Measurements from ENCODE around the gene CSNK2B. TPM values are rescaled to one million over a fixed set of nuclear protein-coding genes. Genes with fewer than 3 reads are reported as not detected.

Gene CSNK2B
- total RNA-seq, 4 donors from 2014 or later = 132 to 188 (median 153) TPM

DNA sequence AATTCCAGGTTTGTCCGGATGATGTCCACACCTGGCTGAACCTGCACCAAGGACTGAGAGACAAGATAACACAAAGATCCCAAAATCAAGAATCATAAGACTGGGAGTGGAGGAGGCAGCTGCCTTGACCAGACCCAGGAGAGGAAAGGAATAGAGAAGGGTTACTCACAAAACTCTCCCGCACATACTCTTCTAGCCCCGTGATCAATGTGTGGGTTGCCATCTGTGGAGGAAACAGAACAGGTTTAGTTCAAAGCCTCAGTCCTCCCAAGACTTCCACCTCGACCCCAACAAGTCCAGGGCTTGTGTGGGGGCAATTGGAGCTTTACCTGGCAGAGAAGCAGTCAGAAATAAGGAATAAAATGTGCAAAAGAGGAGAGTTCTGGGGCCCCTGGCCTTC lies 24.5 kb upstream of the CSNK2B start:
- Histone ChIP-seq H3K36me3 (peaks cover 97 to 100% (median 100%) of the 10 kb centered on the region in 4 donors), H3K27me3 (no peaks in the 10 kb centered on the region), H3K9me3 (no peaks in the 10 kb centered on the region), H3K4me1 (no peaks in the 10 kb centered on the region), H3K27ac (replicated peaks in 1 of 4) (no peak overlapping the region), H3K4me3 (no peak overlapping the region)
- no peak for DNase-seq (ENCODE audit: extremely low spot score)
- 81% methylated on average over 4 of the region's 4 CpGs for WGBS
- intact Hi-C loops (cut with DNase I) = no loop called here
- TF ChIP-seq POLR2A (IDR thresholded peaks at IDR 0.05; ENCODE audit: low read depth) (no peak), EP300 (IDR thresholded peaks at IDR 0.05) (no peak), POLR2AphosphoS5 (IDR thresholded peaks at IDR 0.05) (no peak)
- TF ChIP-seq, protein P1, sequence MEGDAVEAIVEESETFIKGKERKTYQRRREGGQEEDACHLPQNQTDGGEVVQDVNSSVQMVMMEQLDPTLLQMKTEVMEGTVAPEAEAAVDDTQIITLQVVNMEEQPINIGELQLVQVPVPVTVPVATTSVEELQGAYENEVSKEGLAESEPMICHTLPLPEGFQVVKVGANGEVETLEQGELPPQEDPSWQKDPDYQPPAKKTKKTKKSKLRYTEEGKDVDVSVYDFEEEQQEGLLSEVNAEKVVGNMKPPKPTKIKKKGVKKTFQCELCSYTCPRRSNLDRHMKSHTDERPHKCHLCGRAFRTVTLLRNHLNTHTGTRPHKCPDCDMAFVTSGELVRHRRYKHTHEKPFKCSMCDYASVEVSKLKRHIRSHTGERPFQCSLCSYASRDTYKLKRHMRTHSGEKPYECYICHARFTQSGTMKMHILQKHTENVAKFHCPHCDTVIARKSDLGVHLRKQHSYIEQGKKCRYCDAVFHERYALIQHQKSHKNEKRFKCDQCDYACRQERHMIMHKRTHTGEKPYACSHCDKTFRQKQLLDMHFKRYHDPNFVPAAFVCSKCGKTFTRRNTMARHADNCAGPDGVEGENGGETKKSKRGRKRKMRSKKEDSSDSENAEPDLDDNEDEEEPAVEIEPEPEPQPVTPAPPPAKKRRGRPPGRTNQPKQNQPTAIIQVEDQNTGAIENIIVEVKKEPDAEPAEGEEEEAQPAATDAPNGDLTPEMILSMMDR (IDR thresholded peaks at IDR 0.05) = no peak

DNA sequence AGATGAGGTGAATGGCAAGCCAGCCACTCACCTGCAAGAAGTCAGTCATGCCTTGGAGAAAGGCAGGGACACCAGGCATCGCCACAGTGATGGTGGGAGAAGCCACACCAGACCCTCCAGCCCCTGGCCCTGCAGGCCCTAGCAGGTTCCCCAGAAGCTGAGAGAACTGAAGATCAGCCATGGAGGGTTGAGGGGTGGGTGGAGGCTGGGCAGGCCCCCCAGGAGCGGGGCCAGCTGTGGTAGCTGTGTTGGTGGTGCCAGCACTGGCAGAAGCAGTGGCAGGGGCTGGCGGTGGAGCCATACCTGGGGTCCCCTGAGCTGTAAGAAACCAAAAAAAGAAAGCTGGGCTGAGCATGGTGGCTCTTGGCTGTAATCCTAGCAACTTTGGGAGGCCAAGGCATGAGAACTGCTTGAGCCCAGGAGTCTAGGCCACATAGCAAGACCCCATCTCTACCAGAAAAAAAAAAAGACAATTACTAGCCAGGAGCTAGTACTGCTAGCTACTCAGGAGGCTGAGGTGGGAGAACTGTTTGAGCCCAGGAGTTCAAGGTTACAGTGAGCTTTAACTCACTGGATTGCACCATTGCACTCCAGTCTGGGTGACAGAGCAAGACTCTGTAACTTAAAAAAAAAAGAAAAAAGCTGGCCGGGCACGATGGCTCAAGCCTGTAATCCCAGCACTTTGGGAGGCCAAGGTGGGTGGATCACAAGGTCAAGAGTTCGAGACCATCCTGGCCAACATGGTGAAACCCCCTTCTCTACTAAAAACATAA lies 22.9 kb upstream of the CSNK2B start:
- WGBS = 90% methylated on average over 5 of the region's 6 CpGs
- intact Hi-C loops (cut with DNase I) = no loop called here
- Histone ChIP-seq H3K4me1 (no peaks in the 10 kb centered on the region), H3K4me3 (no peak overlapping the region), H3K27ac (replicated peaks in 1 of 4) (no peak overlapping the region), H3K27me3 (no peaks in the 10 kb centered on the region), H3K36me3 (peaks cover 95 to 100% (median 99%) of the 10 kb centered on the region in 4 donors), H3K9me3 (no peaks in the 10 kb centered on the region)
- TF ChIP-seq, protein P1 (IDR thresholded peaks at IDR 0.05) = no peak
- TF ChIP-seq POLR2A (IDR thresholded peaks at IDR 0.05; ENCODE audit: low read depth) (no peak), EP300 (IDR thresholded peaks at IDR 0.05) (no peak), POLR2AphosphoS5 (IDR thresholded peaks at IDR 0.05) (no peak)
- no peak for DNase-seq (ENCODE audit: extremely low spot score)

DNA sequence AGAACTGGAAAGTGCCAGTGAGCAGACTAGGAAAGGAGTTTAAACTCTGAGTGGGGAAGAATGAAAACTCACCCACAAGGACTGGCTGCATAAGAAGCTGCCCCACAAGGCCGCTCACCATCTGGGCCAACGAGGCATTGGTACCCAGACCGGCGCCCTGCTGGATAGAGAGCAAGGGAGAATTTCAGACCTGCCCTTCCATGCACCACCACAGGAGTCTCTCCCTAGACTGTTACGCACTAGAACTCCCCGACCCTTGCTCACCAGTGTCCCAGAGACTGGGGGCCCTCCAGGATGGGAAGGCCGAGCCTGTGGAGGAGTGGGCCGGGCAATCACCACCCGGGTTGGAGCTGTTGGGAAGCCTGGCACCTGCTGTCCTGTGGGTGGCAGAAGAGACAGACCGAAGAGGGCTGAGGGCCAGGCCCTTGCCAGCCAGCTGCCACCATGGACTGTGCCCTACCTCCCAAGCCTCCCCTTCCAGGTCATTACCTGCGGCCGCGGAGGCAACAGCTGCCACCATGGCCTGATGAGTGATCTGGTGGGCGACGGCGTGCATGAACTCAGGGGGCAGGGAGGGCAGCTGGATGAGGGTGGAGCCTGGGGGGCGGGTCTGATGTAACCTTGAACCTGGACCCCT lies 21.9 kb upstream of the CSNK2B start:
- intact Hi-C loops (cut with DNase I) = no loop called here
- Histone ChIP-seq H3K9me3 (no peaks in the 10 kb centered on the region), H3K36me3 (peaks cover 95 to 100% (median 99%) of the 10 kb centered on the region in 4 donors), H3K4me1 (no peaks in the 10 kb centered on the region), H3K27ac (replicated peaks in 1 of 4) (no peak overlapping the region), H3K27me3 (no peaks in the 10 kb centered on the region), H3K4me3 (no peak overlapping the region)
- WGBS = 92% methylated on average over 9 of the region's 17 CpGs
- no peak for TF ChIP-seq EP300 (IDR thresholded peaks at IDR 0.05)
- no peak for TF ChIP-seq POLR2A (IDR thresholded peaks at IDR 0.05; ENCODE audit: low read depth)
- no peak for TF ChIP-seq POLR2AphosphoS5 (IDR thresholded peaks at IDR 0.05)
- TF ChIP-seq, protein P1 (IDR thresholded peaks at IDR 0.05) = no peak
- DNase-seq (ENCODE audit: extremely low spot score) = no peak

DNA sequence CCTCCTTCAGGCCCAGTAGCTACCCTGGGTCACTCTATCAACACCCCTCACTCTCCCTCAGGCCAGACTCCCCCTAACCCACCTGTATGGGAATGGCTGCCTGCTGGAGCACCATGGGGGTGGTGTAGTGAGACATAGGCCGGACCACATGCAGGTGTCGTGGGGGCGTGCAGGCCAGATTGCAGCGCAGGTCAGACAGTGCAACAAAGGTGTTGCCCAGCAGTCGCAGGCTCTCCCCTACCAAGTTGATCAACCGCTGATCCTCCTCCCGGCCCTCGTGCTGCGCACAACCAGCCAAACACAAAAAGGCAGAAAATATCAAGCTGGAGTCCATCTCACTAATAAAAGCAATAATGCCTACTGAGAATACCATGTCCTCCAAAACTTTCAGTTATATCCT lies 20.6 kb upstream of the CSNK2B start:
- no peak for DNase-seq (ENCODE audit: extremely low spot score)
- TF ChIP-seq POLR2AphosphoS5 (IDR thresholded peaks at IDR 0.05) (no peak), EP300 (IDR thresholded peaks at IDR 0.05) (no peak), POLR2A (IDR thresholded peaks at IDR 0.05; ENCODE audit: low read depth) (no peak)
- TF ChIP-seq, protein P1 (IDR thresholded peaks at IDR 0.05) = no peak
- Histone ChIP-seq H3K36me3 (peaks cover 86 to 100% (median 95%) of the 10 kb centered on the region in 4 donors), H3K9me3 (no peaks in the 10 kb centered on the region), H3K4me3 (no peak overlapping the region), H3K27ac (replicated peaks in 1 of 4) (no peak overlapping the region), H3K4me1 (peaks cover 2 to 11% (median 8%) of the 10 kb centered on the region in 4 donors), H3K27me3 (no peaks in the 10 kb centered on the region)
- WGBS = 94% methylated on average over 5 of the region's 9 CpGs
- intact Hi-C loops (cut with DNase I) = no loop called here
